Panc1 (cell line): Measurements from ENCODE around the gene EMILIN2. TPM values are rescaled to one million over a fixed set of nuclear protein-coding genes. Genes with fewer than 3 reads are reported as not detected.

Experiments used
- ATAC-seq: fragments of 200-7000 bp; cut with Tn5 transposase; 2 replicates; pipeline ENCODE4 v1.9.1; 2020; ENCODE audit warnings: mild to moderate bottlenecking, moderate library complexity
- BruUV-seq: library from RNA; stranded (reverse); fragments of 400-500 nt; replicated peaks from 2 replicates; lab custom pipeline; 2021; lab: Mats Ljungman, UMichigan
- CTCF ChIA-PET: fragments of 300-600 bp; sonication (Branson Sonifier 250); formaldehyde crosslinking; loops from one replicate; lab custom pipeline; 2022; ENCODE audit warnings: antibody characterized with exemption; lab: Charles Lee
- POLR2A ChIA-PET: fragments of 300-600 bp; sonication (Branson Sonifier 250); formaldehyde crosslinking; loops from one replicate; lab custom pipeline; 2022; ENCODE audit warnings: antibody characterized with exemption; lab: Charles Lee
- DNase-seq: peaks from one replicate; pipeline ENCODE4 v3.0.0-alpha.2; 2010; ENCODE audit warnings: low read depth, low spot score
- H3K27ac ChIP-seq: 2 replicates; pipeline ENCODE4 v1.5.1; 2011; ENCODE audit warnings: mild to moderate bottlenecking, low read length, inconsistent platforms
- H3K27me3 ChIP-seq: fragments of 200-500 bp; sonication (Bioruptor generic); 2 replicates; pipeline ENCODE4 v1.6.0; 2014; ENCODE audit warnings: low read length, inconsistent platforms; ENCODE audit not compliant: control insufficient read depth, insufficient read depth
- H3K36me3 ChIP-seq: fragments of 200-500 bp; sonication (Bioruptor generic); 2 replicates; pipeline ENCODE4 v1.5.1; 2014; ENCODE audit warnings: inconsistent platforms, mild to moderate bottlenecking, low read length, moderate library complexity; ENCODE audit not compliant: control insufficient read depth, insufficient read depth
- H3K4me1 ChIP-seq: 2 replicates; pipeline ENCODE4 v1.5.1; 2011; ENCODE audit warnings: inconsistent platforms, mild to moderate bottlenecking, low read length, moderate library complexity; ENCODE audit not compliant: control insufficient read depth, insufficient read depth
- H3K4me3 ChIP-seq, 2 experiments: 2 replicates each; pipeline ENCODE4 v1.5.1; 2011 to 2012; ENCODE audit warnings: low read depth in 2 of 2, low read length in 2 of 2, mild to moderate bottlenecking in 2 of 2, inconsistent platforms in 1 of 2, moderate library complexity in 1 of 2
- H3K9me3 ChIP-seq: fragments of 200-500 bp; sonication (Bioruptor generic); 2 replicates; pipeline ENCODE4 v1.5.1; 2014; ENCODE audit warnings: low read depth, mild to moderate bottlenecking, inconsistent platforms, low read length, moderate library complexity; ENCODE audit not compliant: control insufficient read depth, insufficient read depth
- POLR2AphosphoS5 ChIP-seq: IDR thresholded peaks from 2 replicates; pipeline ENCODE4 v1.6.1; 2012; ENCODE audit warnings: mild to moderate bottlenecking, low read depth, low read length, moderate library complexity
- SIN3A ChIP-seq: IDR thresholded peaks from 2 replicates; pipeline ENCODE4 v1.6.1; 2012; ENCODE audit warnings: low read depth, mild to moderate bottlenecking, low read length, moderate library complexity, borderline replicate concordance; ENCODE audit not compliant: insufficient read depth
- TCF7L2 ChIP-seq: IDR thresholded peaks from 2 replicates; pipeline ENCODE4 v1.6.1; 2011; ENCODE audit warnings: mild to moderate bottlenecking, low read depth, low read length, inconsistent platforms
- in situ Hi-C: cut with HindIII; loops from 2 replicates; pipeline ENCODE4 v1.10.0; 2016; ENCODE audit warnings: low sequenced_read_pairs, low pct_unique_long_range_greater_than_20kb
- intact Hi-C: fragments of 100-400 bp; cut with micrococcal nuclease; formaldehyde crosslinking; loops from one replicate; pipeline ENCODE4 v1.10.0; 2022; ENCODE audit not compliant: unreplicated experiment
- total RNA-seq: library from RNA; stranded (reverse); gene quantifications from one replicate; pipeline ENCODE4 v1.2.1, GENCODE V29; 2021; ENCODE audit not compliant: unreplicated experiment
- TF ChIP-seq, protein P1 (sequence below): fragments of 450-650 bp; IDR thresholded peaks from 2 replicates; pipeline ENCODE4 v1.5.1; 2017; ENCODE audit warnings: mild to moderate bottlenecking
- TF ChIP-seq, protein P2 (sequence below), 2 experiments: IDR thresholded peaks; 2 replicates each; pipeline ENCODE4 v1.6.1; 2011 to 2012; ENCODE audit warnings: low read depth in 2 of 2, control low read depth in 1 of 2, low read length in 1 of 2, mild to moderate bottlenecking in 1 of 2, moderate library complexity in 1 of 2; ENCODE audit not compliant: insufficient read depth in 1 of 2

EMILIN2 gene
- total RNA-seq, 1 experiment from 2014 or later = 18.3 TPM

GRCh38 chr18:2855560-2856350, 8.9 kb downstream of the EMILIN2 start:
- DNase-seq = no peak
- intact Hi-C loops (no loop called here), in situ Hi-C loops (no loop called here)
- no TSS peak for BruUV-seq
- Histone ChIP-seq H3K4me3 (no peak overlapping the region), H3K27ac (no peak overlapping the region), H3K9me3 (no peaks in the 10 kb centered on the region), H3K36me3 (no peaks in the 10 kb centered on the region), H3K4me1 (no peaks in the 10 kb centered on the region), H3K27me3 (no peaks in the 10 kb centered on the region)
- POLR2A ChIA-PET = no interaction called here
- ATAC-seq = no peak
- TF ChIP-seq POLR2AphosphoS5 = no peak
- TF ChIP-seq TCF7L2 = no peak
- no peak for TF ChIP-seq SIN3A
- TF ChIP-seq, protein P1, sequence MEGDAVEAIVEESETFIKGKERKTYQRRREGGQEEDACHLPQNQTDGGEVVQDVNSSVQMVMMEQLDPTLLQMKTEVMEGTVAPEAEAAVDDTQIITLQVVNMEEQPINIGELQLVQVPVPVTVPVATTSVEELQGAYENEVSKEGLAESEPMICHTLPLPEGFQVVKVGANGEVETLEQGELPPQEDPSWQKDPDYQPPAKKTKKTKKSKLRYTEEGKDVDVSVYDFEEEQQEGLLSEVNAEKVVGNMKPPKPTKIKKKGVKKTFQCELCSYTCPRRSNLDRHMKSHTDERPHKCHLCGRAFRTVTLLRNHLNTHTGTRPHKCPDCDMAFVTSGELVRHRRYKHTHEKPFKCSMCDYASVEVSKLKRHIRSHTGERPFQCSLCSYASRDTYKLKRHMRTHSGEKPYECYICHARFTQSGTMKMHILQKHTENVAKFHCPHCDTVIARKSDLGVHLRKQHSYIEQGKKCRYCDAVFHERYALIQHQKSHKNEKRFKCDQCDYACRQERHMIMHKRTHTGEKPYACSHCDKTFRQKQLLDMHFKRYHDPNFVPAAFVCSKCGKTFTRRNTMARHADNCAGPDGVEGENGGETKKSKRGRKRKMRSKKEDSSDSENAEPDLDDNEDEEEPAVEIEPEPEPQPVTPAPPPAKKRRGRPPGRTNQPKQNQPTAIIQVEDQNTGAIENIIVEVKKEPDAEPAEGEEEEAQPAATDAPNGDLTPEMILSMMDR = no peak
- TF ChIP-seq, protein P2, sequence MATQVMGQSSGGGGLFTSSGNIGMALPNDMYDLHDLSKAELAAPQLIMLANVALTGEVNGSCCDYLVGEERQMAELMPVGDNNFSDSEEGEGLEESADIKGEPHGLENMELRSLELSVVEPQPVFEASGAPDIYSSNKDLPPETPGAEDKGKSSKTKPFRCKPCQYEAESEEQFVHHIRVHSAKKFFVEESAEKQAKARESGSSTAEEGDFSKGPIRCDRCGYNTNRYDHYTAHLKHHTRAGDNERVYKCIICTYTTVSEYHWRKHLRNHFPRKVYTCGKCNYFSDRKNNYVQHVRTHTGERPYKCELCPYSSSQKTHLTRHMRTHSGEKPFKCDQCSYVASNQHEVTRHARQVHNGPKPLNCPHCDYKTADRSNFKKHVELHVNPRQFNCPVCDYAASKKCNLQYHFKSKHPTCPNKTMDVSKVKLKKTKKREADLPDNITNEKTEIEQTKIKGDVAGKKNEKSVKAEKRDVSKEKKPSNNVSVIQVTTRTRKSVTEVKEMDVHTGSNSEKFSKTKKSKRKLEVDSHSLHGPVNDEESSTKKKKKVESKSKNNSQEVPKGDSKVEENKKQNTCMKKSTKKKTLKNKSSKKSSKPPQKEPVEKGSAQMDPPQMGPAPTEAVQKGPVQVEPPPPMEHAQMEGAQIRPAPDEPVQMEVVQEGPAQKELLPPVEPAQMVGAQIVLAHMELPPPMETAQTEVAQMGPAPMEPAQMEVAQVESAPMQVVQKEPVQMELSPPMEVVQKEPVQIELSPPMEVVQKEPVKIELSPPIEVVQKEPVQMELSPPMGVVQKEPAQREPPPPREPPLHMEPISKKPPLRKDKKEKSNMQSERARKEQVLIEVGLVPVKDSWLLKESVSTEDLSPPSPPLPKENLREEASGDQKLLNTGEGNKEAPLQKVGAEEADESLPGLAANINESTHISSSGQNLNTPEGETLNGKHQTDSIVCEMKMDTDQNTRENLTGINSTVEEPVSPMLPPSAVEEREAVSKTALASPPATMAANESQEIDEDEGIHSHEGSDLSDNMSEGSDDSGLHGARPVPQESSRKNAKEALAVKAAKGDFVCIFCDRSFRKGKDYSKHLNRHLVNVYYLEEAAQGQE (IDR thresholded peaks at IDR 0.05; ENCODE audit: insufficient read depth in 1 of 2, low read depth in 2 of 2, low read length in 1 of 2) = no peak
- CTCF ChIA-PET = no interaction called here

- BruUV-seq = no TSS peak
- Histone ChIP-seq H3K9me3 (no peaks in the 10 kb centered on the region), H3K36me3 (no peaks in the 10 kb centered on the region), H3K27ac (no peak overlapping the region), H3K4me3 (no peak overlapping the region), H3K27me3 (no peaks in the 10 kb centered on the region), H3K4me1 (no peaks in the 10 kb centered on the region)
- no peak for TF ChIP-seq SIN3A
- TF ChIP-seq, protein P1 = no peak
- TF ChIP-seq TCF7L2 = no peak
- TF ChIP-seq, protein P2 (IDR thresholded peaks at IDR 0.05; ENCODE audit: insufficient read depth in 1 of 2, low read depth in 2 of 2, low read length in 1 of 2) = no peak
- no peak for TF ChIP-seq POLR2AphosphoS5
- DNase-seq (no peak), ATAC-seq (no peak)
- ChIA-PET CTCF (no interaction called here), POLR2A (no interaction called here)
- in situ Hi-C loops (no loop called here), intact Hi-C loops (no loop called here)
These were observed 9.9 kb downstream of the EMILIN2 start for GRCh38 chr18:2856547-2857170.
